Astrocyte (in vitro differentiated cells and primary cell): ENCODE results near the gene LGALSL. TPM values are rescaled to one million over a fixed set of nuclear protein-coding genes. Genes with fewer than 3 reads are reported as not detected.

Experiments used
- DNase-seq: peaks from one replicate; pipeline ENCODE4 v3.0.0-alpha.2; 2010; ENCODE audit warnings: low read depth
- FAIRE-seq: peaks from 2 replicates; lab custom pipeline; 2011; peaks lifted over from hg19 to GRCh38; lab: Jason Lieb, UNC
- H2AFZ ChIP-seq: 2 replicates; pipeline ENCODE4 v1.6.0; 2012; ENCODE audit warnings: low read depth, low read length, inconsistent platforms
- H3K27ac ChIP-seq: 2 replicates; pipeline ENCODE4 v1.5.1; 2011; ENCODE audit warnings: low read depth, low read length, inconsistent platforms
- H3K27me3 ChIP-seq: 2 replicates; pipeline ENCODE4 v1.6.0; 2011; ENCODE audit warnings: low read length, inconsistent platforms; ENCODE audit not compliant: insufficient read depth
- H3K36me3 ChIP-seq: 2 replicates; pipeline ENCODE4 v1.5.1; 2011; ENCODE audit warnings: low read length, inconsistent platforms; ENCODE audit not compliant: insufficient read depth
- H3K4me1 ChIP-seq: 2 replicates; pipeline ENCODE4 v1.5.1; 2011; ENCODE audit warnings: low read length, inconsistent platforms; ENCODE audit not compliant: insufficient read depth
- H3K4me2 ChIP-seq: 2 replicates; pipeline ENCODE4 v1.6.0; 2012; ENCODE audit warnings: low read length, inconsistent platforms
- H3K4me3 ChIP-seq: 2 replicates; pipeline ENCODE4 v1.5.1; 2011; ENCODE audit warnings: low read depth, mild to moderate bottlenecking, low read length, inconsistent platforms; ENCODE audit not compliant: insufficient read depth
- H3K79me2 ChIP-seq: 2 replicates; pipeline ENCODE4 v1.6.0; 2012; ENCODE audit warnings: mild to moderate bottlenecking, low read length, inconsistent platforms; ENCODE audit not compliant: insufficient read depth
- H3K9ac ChIP-seq: 2 replicates; pipeline ENCODE4 v1.6.0; 2012; ENCODE audit warnings: mild to moderate bottlenecking, low read length, inconsistent platforms
- H3K9me3 ChIP-seq: 2 replicates; pipeline ENCODE4 v1.5.1; 2012; ENCODE audit warnings: low read depth, mild to moderate bottlenecking, low read length, inconsistent platforms; ENCODE audit not compliant: insufficient read depth
- H4K20me1 ChIP-seq: 2 replicates; pipeline ENCODE4 v1.6.0; 2012; ENCODE audit warnings: low read length, inconsistent platforms; ENCODE audit not compliant: insufficient read depth
- H3K27ac Mint-ChIP-seq: one replicate; pipeline ENCODE4 v1.8.0; 2021; ENCODE audit warnings: mild to moderate bottlenecking, mixed read lengths; ENCODE audit not compliant: unreplicated experiment
- H3K27me3 Mint-ChIP-seq: one replicate; pipeline ENCODE4 v1.8.0; 2021; ENCODE audit warnings: low read depth, mixed read lengths; ENCODE audit not compliant: unreplicated experiment
- H3K36me3 Mint-ChIP-seq: one replicate; pipeline ENCODE4 v1.8.0; 2021; ENCODE audit warnings: low read depth, mixed read lengths; ENCODE audit not compliant: unreplicated experiment
- H3K4me1 Mint-ChIP-seq: one replicate; pipeline ENCODE4 v1.8.0; 2021; ENCODE audit warnings: low read depth, mixed read lengths; ENCODE audit not compliant: unreplicated experiment
- H3K4me3 Mint-ChIP-seq: one replicate; pipeline ENCODE4 v1.8.0; 2021; ENCODE audit warnings: mild to moderate bottlenecking, moderate library complexity, mixed read lengths; ENCODE audit not compliant: unreplicated experiment
- H3K9me3 Mint-ChIP-seq: one replicate; pipeline ENCODE4 v1.8.0; 2021; ENCODE audit warnings: mild to moderate bottlenecking, mixed read lengths; ENCODE audit not compliant: unreplicated experiment
- CTCF ChIP-seq: IDR thresholded peaks from 2 replicates; pipeline ENCODE4 v1.5.1; 2011; ENCODE audit warnings: low read depth, mild to moderate bottlenecking, inconsistent platforms, low read length, moderate library complexity; ENCODE audit not compliant: insufficient read depth
- EZH2 ChIP-seq: IDR thresholded peaks from 2 replicates; pipeline ENCODE4 v1.6.1; 2012; ENCODE audit warnings: mild to moderate bottlenecking, low read length, inconsistent platforms; ENCODE audit not compliant: insufficient read depth
- total RNA-seq: library from RNA; stranded (reverse); gene quantifications from 2 replicates; pipeline ENCODE4 v1.2.1, GENCODE V29; 2021

The LGALSL gene
- total RNA-seq, 1 donor from 2014 or later: 14.0 TPM

GRCh38 chr2:64410671-64411070 lies 43.3 kb upstream of the LGALSL start:
- Histone ChIP-seq H3K4me2 (no peak overlapping the region), H3K79me2 (no peaks in the 10 kb centered on the region), H3K9me3 (no peaks in the 10 kb centered on the region), H3K9ac (no peak overlapping the region), H2AFZ (no peak overlapping the region), H3K36me3 (no peaks in the 10 kb centered on the region), H3K4me3 (no peak overlapping the region), H3K27ac (no peak overlapping the region), H4K20me1 (no peaks in the 10 kb centered on the region), H3K27me3 (peaks cover 49% of the 10 kb centered on the region), H3K4me1 (no peaks in the 10 kb centered on the region)
- Mint-ChIP-seq H3K4me3 (no peak overlapping the region), H3K27me3 (peaks cover 2% of the 10 kb centered on the region), H3K27ac (no peak overlapping the region), H3K4me1 (peaks cover 9% of the 10 kb centered on the region), H3K36me3 (no peaks in the 10 kb centered on the region), H3K9me3 (no peaks in the 10 kb centered on the region)
- DNase-seq: no peak
- FAIRE-seq: no peak
- TF ChIP-seq CTCF: no peak
- no peak for TF ChIP-seq EZH2

GRCh38 chr2:64412671-64413070 lies 41.3 kb upstream of the LGALSL start:
- Histone ChIP-seq H3K27ac (no peak overlapping the region), H4K20me1 (no peaks in the 10 kb centered on the region), H3K9me3 (no peaks in the 10 kb centered on the region), H3K36me3 (no peaks in the 10 kb centered on the region), H3K9ac (no peak overlapping the region), H3K4me2 (no peak overlapping the region), H3K79me2 (no peaks in the 10 kb centered on the region), H2AFZ (no peak overlapping the region), H3K27me3 (peaks cover 59% of the 10 kb centered on the region), H3K4me3 (no peak overlapping the region), H3K4me1 (no peaks in the 10 kb centered on the region)
- DNase-seq: no peak
- H3K36me3 Mint-ChIP-seq: no peaks in the 10 kb centered on the region
- peaks cover 2% of the 10 kb centered on the region for H3K27me3 Mint-ChIP-seq
- no peak overlapping the region for H3K4me3 Mint-ChIP-seq
- H3K4me1 Mint-ChIP-seq: no peaks in the 10 kb centered on the region
- H3K9me3 Mint-ChIP-seq: no peaks in the 10 kb centered on the region
- TF ChIP-seq CTCF (no peak), EZH2 (no peak)
- no peak overlapping the region for H3K27ac Mint-ChIP-seq
- no peak for FAIRE-seq

GRCh38 chr2:64414736-64415435 lies 39.1 kb upstream of the LGALSL start:
- no peak overlapping the region for H3K4me2 ChIP-seq
- no peaks in the 10 kb centered on the region for H3K36me3 ChIP-seq
- H3K36me3 Mint-ChIP-seq: no peaks in the 10 kb centered on the region
- no peak overlapping the region for H2AFZ ChIP-seq
- no peaks in the 10 kb centered on the region for H3K9me3 ChIP-seq
- no peak overlapping the region for H3K27ac ChIP-seq
- peaks cover 8% of the 10 kb centered on the region for H3K27me3 Mint-ChIP-seq
- H3K27ac Mint-ChIP-seq: no peak overlapping the region
- TF ChIP-seq EZH2: no peak
- TF ChIP-seq CTCF: no peak
- peaks cover 50% of the 10 kb centered on the region for H3K27me3 ChIP-seq
- no peak overlapping the region for H3K9ac ChIP-seq
- H3K79me2 ChIP-seq: no peaks in the 10 kb centered on the region
- no peaks in the 10 kb centered on the region for H3K9me3 Mint-ChIP-seq
- FAIRE-seq (no peak), DNase-seq (no peak)
- no peak overlapping the region for H3K4me3 Mint-ChIP-seq
- H3K4me3 ChIP-seq: no peak overlapping the region
- no peaks in the 10 kb centered on the region for H3K4me1 Mint-ChIP-seq
- no peaks in the 10 kb centered on the region for H3K4me1 ChIP-seq
- H4K20me1 ChIP-seq: no peaks in the 10 kb centered on the region
